ENCODE measurements around the gene NIPBL.

- TF ChIP-seq POLR2AphosphoS5 (IDR thresholded peaks at IDR 0.05) = no peak
- peak in 1 of 3 donors; percentile 38 for TF ChIP-seq CTCF (IDR thresholded peaks at IDR 0.05)
- TF ChIP-seq POLR2A (IDR thresholded peaks at IDR 0.05) = no peak
Observed at GRCh38 chr5:36944607-36945225, 68.1 kb downstream of the NIPBL start.

Data from breast epithelium (tissue), 3 donors.